Smooth muscle cell (in vitro differentiated cells): Measurements from ENCODE around the gene MT1M. TPM values are rescaled to one million over a fixed set of nuclear protein-coding genes. Genes with fewer than 3 reads are reported as not detected.

ENCODE experiments used
- DNase-seq: peaks from one replicate; lab custom pipeline; 2025; ENCODE audit not compliant: unreplicated experiment; lab: John Stamatoyannopoulos, UW
- H2AFZ ChIP-seq: fragments of 200-600 bp; sonication (generic); 2 replicates; pipeline ENCODE4 v1.6.0; 2016; ENCODE audit warnings: antibody characterized with exemption, low read depth, mild to moderate bottlenecking
- H3F3A ChIP-seq: fragments of 200-600 bp; sonication (generic); 2 replicates; pipeline ENCODE4 v1.6.0; 2017; ENCODE audit warnings: antibody characterized with exemption, low read depth
- H3K27ac ChIP-seq: fragments of 200-600 bp; sonication (generic); 2 replicates; pipeline ENCODE4 v1.5.1; 2016; ENCODE audit warnings: low read depth, mild to moderate bottlenecking
- H3K27me3 ChIP-seq: fragments of 200-600 bp; sonication (generic); 2 replicates; pipeline ENCODE4 v1.6.1; 2016; ENCODE audit warnings: low read depth, mild to moderate bottlenecking
- H3K36me3 ChIP-seq: fragments of 200-600 bp; sonication (generic); 2 replicates; pipeline ENCODE4 v1.5.1; 2016; ENCODE audit warnings: low read depth
- H3K4me1 ChIP-seq: fragments of 200-600 bp; sonication (generic); 2 replicates; pipeline ENCODE4 v1.5.1; 2016; ENCODE audit warnings: low read depth
- H3K4me2 ChIP-seq: fragments of 200-600 bp; sonication (generic); 2 replicates; pipeline ENCODE4 v1.6.0; 2016; ENCODE audit warnings: mild to moderate bottlenecking
- H3K4me3 ChIP-seq: fragments of 200-600 bp; sonication (generic); 2 replicates; pipeline ENCODE4 v1.5.1; 2016; ENCODE audit warnings: mild to moderate bottlenecking
- H3K79me2 ChIP-seq: fragments of 200-600 bp; sonication (generic); 2 replicates; pipeline ENCODE4 v1.6.0; 2016; ENCODE audit warnings: low read depth, mild to moderate bottlenecking
- H3K9ac ChIP-seq: fragments of 200-600 bp; sonication (generic); 2 replicates; pipeline ENCODE4 v1.6.0; 2016; ENCODE audit warnings: low read depth
- H3K9me3 ChIP-seq: fragments of 200-600 bp; sonication (generic); replicated peaks from 2 replicates; pipeline ENCODE4 v1.5.1; 2016; ENCODE audit warnings: low read depth
- H4K20me1 ChIP-seq: fragments of 200-600 bp; sonication (generic); 2 replicates; pipeline ENCODE4 v1.6.0; 2016; ENCODE audit warnings: low read depth
- CTCF ChIP-seq: fragments of 200-600 bp; sonication (generic); IDR thresholded peaks from 2 replicates; pipeline ENCODE4 v1.5.1; 2017; ENCODE audit warnings: borderline replicate concordance, mild to moderate bottlenecking, antibody characterized with exemption; ENCODE audit not compliant: insufficient read depth, poor library complexity, severe bottlenecking
- WGBS: methylation state at CpG from one replicate; pipeline ENCODE4 v1.1.7; 2016; ENCODE audit warnings: low lambda C conversion rate; 5-methylcytosine and 5-hydroxymethylcytosine counted together
- polyA plus RNA-seq: library from polyadenylated mRNA; unstranded; fragments of >200 nt; fragmentation: Nextera tagmentation; extraction: Ambion mirVana; gene quantifications from 2 replicates; pipeline ENCODE4 v1.2.1, GENCODE V29; 2016
- total RNA-seq: library from RNA; depleted of rRNA; stranded (reverse); fragments of >200 nt; gene quantifications from 2 replicates; pipeline ENCODE4 v1.2.3, GENCODE V29; 2014

MT1M gene
- total and polyA plus RNA-seq, 2 experiments from 2014 or later, result 0.19 TPM; not detected in 1

- TF ChIP-seq CTCF, result no peak
- Histone ChIP-seq H3K4me2 (peak within 1 kb of the TSS; percentile 89), H3K9ac (no peak within 1 kb of the TSS), H3K27me3 (peaks cover 100% of the 10 kb centered on the region), H4K20me1 (no peaks in the 10 kb centered on the region), H2AFZ (peak within 1 kb of the TSS; percentile 77), H3F3A (no peaks in the 10 kb centered on the region), H3K4me3 (peak within 1 kb of the TSS; percentile 56), H3K79me2 (no peaks in the 10 kb centered on the region), H3K9me3 (no peaks in the 10 kb centered on the region), H3K4me1 (peaks cover 12% of the 10 kb centered on the region), H3K36me3 (no peaks in the 10 kb centered on the region), H3K27ac (no peak within 1 kb of the TSS)
- DNase-seq, result no peak
- 6% methylated on average over 67 of the region's 68 CpGs for whole genome bisulfite sequencing
Observed at GRCh38 chr16:56637814-56638750, 5.6 kb downstream of the MT1M start, which contains the start of gene MT1A. Gene MT1A, plus strand, starts transcription at chr16:56638666. Its CDS starts 73 bp downstream, at chr16:56638739.

GRCh38 chr16:56639045-56639444 is 6.6 kb downstream of the MT1M start:
- WGBS, result 65% methylated on average over 1 of the region's 1 CpG
- no peaks in the 10 kb centered on the region for H3K36me3 ChIP-seq
- peaks cover 100% of the 10 kb centered on the region for H3K27me3 ChIP-seq
- no peak for TF ChIP-seq CTCF
- no peaks in the 10 kb centered on the region for H3K79me2 ChIP-seq
- no peaks in the 10 kb centered on the region for H3K9me3 ChIP-seq
- H3K9ac ChIP-seq, result no peak overlapping the region
- no peaks in the 10 kb centered on the region for H3F3A ChIP-seq
- no peak overlapping the region for H2AFZ ChIP-seq
- no peak for DNase-seq
- H3K4me2 ChIP-seq, result no peak overlapping the region
- H4K20me1 ChIP-seq, result no peaks in the 10 kb centered on the region
- peaks cover 16% of the 10 kb centered on the region for H3K4me1 ChIP-seq
- no peak overlapping the region for H3K4me3 ChIP-seq
- H3K27ac ChIP-seq, result no peak overlapping the region

GRCh38 chr16:56640076-56640475 is 7.6 kb downstream of the MT1M start:
- Histone ChIP-seq H2AFZ (no peak overlapping the region), H3K79me2 (no peaks in the 10 kb centered on the region), H3K27ac (no peak overlapping the region), H3K9ac (no peak overlapping the region), H3F3A (no peaks in the 10 kb centered on the region), H3K4me3 (no peak overlapping the region), H3K9me3 (no peaks in the 10 kb centered on the region), H3K27me3 (peaks cover 100% of the 10 kb centered on the region), H3K4me2 (no peak overlapping the region), H4K20me1 (no peaks in the 10 kb centered on the region), H3K4me1 (peaks cover 14% of the 10 kb centered on the region), H3K36me3 (no peaks in the 10 kb centered on the region)
- no peak for TF ChIP-seq CTCF
- 84% methylated on average over 1 of the region's 1 CpG for WGBS
- no peak for DNase-seq
